Urothelium cell line (cell line): ENCODE measurements around the gene CCDC9B.

Experiments used
- DNase-seq: peaks from one replicate; pipeline ENCODE4 v3.0.0; 2011; ENCODE audit warnings: low spot score, mixed read lengths
- FAIRE-seq: peaks from 2 replicates; lab custom pipeline; 2011; peaks lifted over from hg19 to GRCh38; lab: Jason Lieb, UNC

CCDC9B gene

DNA sequence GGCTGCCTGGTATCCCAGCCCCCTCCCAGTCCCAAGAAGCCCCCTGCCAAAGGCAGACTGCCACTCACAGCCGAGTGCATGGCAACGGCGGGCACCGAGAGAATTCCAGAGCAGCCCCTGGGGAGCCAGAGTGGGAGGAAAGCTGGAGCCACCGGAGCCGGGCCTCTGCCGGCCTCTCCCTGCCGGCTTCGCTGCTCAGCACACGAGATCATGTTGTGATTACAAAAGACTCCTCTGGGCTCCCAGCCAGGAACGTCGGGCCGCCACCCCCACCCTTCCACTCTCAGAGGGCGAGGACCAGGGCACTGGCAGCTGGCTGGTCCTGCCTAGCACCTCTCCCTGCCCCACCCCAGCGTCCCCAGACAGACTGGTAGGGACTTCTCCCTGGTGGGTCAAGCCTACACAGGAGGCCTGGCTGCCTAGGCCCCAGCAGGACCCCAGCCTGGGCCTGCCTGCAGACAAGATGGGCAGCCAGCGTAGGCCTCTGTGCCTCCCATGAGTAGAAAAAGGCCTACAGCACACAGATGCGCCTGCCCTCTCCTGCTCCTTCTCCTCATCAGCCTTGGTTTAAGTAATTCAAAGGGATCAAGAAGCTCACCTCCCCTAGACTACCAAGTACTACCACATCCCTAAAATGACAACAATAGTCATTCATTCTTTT is at the start of gene CCDC9B:
TSS of gene CCDC9B (minus strand) at position 200 of the 661 bp plus-strand sequence. CDS start at position 80, 120 bp downstream.
- FAIRE-seq (peak; percentile 56), DNase-seq (peak; percentile 87)

DNA sequence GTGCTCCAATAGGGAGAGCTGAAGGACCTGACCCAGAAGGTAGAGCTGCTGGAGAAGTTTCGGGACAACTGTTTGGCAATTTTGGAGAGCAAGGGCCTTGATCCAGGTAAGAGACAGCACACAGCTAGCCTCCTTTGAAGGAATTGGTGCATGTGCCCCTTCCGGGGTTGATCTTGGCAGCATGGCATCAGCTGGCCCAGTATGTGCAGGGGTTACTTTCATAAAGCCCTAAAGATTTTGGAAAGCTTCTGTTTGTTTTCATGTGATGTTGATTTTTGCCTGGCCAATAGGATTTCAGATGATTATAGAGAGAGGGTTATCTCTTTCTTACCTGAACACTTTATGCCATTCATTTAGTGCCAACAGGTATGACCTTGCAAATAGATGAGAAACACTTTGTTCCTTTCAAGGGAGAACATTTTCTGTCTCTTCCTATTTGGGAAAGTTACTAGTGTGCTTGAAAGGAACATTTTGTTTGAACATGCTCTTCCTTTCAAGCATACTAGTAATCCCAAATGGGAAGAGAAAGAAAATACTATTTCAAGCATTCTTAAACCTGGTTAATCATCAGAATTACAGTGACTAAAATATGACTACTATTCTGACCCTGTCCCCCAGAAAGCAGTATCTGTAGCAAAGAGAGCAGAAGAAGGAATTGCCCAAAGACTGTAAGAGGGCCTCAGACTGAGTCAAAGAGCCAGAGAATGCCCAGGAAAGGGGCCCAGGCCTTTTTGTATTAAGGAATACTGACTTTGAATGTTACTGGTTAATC is 49.3 kb upstream of the CCDC9B start:
- no peak for FAIRE-seq
- DNase-seq = no peak

DNA sequence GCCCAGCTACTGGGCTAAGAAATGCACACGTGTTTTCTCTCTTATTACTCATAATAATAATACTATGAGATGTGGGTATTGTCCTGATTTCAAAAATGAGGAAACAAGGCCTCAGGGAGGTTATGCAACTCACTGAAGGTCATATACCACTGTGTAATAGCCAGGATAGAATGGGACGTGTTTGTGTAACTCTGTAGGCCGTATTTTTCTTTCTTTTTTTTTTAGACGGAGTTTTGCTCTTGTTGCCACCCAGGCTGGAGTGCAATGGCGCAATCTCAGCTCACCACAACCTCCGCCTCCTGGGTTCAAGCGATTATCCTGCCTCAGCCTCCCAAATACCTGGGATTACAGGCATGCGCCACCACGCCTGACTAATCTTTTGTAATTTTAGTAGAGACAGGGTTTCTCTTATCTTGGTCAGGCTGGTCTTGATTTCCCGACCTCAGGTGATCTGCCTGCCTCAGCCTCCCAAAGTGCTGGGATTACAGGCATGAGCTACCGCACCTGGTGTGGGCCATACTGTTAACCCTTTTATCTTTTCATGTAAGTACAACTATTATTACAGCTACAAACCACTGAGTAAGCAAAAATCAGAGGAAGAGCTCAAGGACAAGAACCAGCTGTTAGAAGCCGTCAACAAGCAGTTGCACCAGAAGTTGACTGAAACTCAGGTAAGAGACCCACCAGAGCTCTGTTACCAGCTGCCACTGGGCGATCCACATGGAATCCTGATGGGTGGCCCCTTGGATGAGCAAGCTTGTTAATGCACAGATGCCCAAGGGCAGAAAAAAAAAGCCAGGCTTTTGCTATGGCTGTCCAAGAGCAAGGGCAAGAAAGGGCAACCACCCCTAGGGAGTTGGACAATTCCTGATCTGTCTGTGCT is 48.4 kb upstream of the CCDC9B start:
- no peak for DNase-seq
- no peak for FAIRE-seq

GRCh38 chr15:40386480-40386879 is 45.7 kb upstream of the CCDC9B start:
- FAIRE-seq = no peak
- DNase-seq = no peak

DNA sequence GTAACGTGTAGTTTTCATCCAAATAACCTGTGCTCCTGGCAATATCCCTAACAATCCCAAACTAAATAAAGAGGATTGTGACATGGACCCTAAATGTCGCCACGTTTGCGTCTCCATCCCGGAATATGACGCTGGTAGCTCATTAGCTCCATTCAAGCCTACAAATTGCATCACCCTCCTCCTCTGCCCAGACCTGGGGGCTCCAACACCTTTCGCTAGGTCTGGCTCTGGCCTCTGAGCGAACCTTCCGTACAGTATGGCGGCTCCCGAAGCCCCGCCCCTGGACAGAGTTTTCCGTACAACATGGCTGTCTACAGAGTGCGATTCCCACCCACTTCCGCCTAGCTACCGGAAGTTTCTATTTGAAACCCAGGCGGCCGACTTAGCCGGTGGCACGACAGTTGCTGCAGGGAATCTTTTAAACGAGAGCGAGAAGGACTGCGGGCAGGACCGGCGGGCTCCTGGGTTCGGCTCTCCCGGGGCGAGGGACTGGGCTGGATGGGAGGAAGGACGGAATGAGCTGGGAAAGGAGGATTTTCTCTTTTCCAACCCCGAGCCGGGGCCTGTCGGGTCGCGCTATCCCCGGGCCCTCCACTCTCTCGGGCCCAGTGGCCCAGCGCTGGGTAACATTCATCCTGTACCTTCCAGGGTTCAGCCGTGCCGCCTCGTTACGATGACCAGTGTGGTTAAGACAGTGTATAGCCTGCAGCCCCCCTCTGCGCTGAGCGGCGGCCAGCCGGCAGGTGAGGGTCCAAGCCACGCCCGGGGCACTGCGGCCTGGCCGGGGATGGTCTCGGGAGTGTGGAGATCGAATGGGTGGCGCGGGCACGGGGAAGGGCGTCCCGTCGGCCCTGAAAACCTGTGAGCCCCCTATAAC is 42.1 kb upstream of the CCDC9B start, which contains the start of gene KNSTRN:
TSS of gene KNSTRN (plus strand) at position 142 of the 877 bp plus-strand sequence. CDS start at position 257, 115 bp downstream.
- FAIRE-seq (no peak), DNase-seq (peak; percentile 95)

DNA sequence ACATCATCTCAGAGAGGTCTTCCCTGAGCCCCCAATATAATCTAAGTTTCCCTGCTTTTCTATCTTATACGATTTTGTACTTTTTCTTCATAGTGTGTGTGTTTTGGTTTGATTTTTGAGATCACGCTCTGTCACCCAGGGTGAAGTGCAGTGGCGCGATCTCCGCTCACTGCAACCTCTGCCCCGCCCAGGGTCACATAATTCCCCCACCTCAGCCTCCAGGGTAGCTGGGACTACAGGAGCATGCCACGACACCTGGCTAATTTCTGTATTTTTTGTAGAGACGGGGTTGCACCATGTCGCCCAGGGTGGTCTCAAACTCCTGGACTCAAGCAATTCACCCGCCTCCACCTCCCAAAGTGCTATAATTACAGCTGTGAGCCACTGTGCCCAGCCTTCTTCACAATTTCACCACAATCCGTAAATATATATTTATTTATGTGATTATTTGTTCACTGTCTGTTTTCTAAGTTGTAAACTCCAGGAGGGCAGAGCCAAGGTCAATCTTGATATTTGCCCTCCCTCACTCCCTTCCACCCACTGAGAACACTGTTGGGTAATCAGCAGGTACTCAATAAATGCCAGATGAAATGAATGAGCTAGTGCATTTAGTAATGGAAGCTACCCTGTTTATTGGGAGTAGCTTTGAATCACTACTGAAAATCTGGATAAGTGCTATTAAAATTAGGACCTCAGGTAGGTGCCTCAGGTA is 41.2 kb upstream of the CCDC9B start:
- DNase-seq (no peak), FAIRE-seq (no peak)

DNA sequence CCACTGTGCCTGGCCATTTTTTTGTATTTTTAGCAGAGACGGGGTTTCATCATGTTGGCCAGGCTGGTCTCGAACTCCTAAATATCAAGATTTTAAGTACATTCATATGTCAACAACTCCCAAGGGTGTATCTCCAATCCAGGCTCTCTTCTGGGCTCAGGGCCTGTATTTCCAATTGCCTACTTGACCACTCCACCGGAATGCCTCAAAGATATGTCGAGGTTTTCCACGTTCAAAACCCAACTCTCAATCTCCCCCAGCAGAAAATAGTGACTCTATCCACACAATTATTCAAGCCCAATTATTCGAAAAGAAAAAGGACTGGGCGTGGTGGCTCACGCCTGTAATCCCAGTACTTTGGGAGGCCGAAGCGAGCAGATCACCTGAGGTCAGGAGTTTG is 39.9 kb upstream of the CCDC9B start:
- no peak for DNase-seq
- no peak for FAIRE-seq

GRCh38 chr15:40379853-40380252 is 39.1 kb upstream of the CCDC9B start:
- peak; percentile 81 for DNase-seq
- FAIRE-seq = peak; percentile 40

DNA sequence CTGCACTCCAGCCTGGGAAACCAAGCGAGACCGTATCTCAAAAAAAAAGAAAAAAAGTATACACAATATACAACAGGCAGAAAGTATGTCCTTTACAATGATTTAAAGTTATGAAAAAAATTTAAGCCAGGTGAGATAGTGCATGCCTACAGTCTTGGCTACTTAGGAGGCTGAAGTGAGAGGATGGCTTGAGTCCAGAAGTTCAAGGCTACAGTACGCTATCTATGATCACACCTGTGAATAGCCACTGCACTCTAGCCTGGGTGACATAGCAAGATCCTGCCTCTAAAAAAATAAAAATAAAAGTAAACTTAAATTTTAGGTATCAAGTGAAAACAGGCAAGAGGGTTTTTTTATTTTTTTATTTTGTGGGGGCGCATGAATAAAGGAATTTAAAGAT is 38.6 kb upstream of the CCDC9B start:
- DNase-seq = no peak

GRCh38 chr15:40377606-40378005 is 36.9 kb upstream of the CCDC9B start:
- FAIRE-seq = no peak
- no peak for DNase-seq

More for the DNA sequence above, 38.6 kb upstream of the CCDC9B start:
- FAIRE-seq = no peak

DNA sequence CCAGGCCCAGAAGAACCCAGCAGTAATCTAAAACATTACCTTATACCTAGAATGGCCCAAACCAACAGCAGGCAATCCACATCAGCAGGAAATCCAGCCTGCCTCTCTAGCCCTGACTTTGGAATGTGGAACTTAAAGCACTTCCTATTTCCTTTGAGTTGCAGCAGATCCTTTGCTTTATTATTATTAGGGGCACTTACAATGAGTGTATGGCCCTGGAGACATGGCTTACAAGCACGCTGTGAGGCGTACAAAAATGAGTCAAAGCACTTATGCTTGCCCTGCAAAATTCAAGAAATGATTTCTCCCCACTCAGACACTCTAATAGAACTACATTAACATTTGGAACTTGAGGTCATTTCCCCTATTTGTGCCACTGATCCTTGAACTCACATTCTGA is 32.2 kb upstream of the CCDC9B start:
- FAIRE-seq = no peak
- DNase-seq = no peak

DNA sequence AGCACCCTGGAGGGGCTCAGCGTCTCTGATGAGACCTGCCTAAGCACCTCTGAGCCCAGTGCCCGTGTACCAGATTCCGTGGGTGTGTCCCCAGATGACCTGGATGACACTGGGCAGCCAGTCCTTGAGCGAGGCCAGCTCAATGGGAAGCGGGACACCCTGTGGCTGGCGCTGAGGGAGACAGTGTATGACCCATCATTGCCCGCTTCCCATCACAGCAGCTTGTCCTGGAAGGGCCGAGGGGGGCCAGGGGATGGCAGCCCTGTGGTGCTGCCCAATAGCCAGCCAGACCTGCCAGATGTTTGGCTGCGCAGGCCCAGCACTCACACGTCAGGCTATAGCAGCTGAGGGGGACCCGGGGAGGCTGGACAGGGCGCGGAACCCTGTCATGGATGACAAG is 29.2 kb upstream of the CCDC9B start:
- FAIRE-seq (no peak), DNase-seq (no peak)

DNA sequence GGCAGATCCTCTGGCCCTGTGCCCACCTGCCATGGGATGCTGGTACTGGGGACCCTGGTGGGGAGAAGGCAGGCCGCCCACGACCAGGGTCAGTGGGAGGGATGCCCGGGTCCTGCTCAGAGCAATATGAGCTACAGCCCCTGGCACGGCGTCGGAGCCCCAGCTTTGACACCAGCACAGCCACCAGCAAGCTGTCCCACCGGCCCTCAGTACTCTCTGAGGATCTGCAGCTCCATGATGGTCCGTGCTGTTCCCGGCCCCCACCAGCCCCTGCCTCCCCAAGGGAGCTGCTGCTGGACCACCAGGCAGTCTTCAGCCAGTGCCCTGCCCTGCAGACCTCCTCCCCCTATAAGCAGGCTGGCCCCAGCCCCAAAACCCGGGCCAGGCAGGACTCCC is 28.7 kb upstream of the CCDC9B start:
- DNase-seq (no peak), FAIRE-seq (no peak)

DNA sequence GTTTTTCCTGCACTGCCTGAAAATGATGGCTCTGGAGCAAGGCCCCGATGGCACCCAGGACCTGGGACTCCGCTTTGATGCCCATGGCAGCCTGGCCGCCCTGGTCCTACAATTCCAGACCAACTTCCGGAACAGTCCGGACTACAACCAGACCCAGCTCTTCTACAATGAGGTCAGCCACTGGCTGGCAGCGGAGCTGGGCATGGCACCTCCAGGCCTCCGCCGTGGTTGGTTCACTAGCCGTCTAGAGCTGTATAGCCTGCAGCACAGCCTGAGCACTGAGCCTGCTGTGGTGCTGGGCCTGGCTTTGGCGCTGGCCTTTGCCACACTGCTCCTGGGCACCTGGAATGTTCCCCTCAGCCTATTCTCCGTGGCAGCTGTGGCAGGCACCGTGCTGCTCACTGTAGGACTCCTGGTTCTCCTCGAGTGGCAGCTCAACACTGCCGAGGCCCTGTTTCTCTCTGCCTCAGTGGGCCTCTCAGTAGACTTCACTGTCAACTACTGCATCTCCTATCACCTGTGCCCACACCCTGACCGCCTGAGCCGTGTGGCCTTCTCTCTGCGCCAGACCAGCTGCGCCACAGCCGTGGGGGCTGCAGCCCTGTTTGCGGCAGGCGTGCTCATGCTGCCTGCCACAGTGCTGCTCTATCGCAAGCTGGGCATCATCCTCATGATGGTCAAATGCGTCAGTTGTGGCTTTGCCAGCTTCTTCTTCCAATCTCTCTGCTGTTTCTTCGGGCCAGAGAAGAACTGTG is 28.2 kb upstream of the CCDC9B start:
- FAIRE-seq = no peak
- no peak for DNase-seq

DNA sequence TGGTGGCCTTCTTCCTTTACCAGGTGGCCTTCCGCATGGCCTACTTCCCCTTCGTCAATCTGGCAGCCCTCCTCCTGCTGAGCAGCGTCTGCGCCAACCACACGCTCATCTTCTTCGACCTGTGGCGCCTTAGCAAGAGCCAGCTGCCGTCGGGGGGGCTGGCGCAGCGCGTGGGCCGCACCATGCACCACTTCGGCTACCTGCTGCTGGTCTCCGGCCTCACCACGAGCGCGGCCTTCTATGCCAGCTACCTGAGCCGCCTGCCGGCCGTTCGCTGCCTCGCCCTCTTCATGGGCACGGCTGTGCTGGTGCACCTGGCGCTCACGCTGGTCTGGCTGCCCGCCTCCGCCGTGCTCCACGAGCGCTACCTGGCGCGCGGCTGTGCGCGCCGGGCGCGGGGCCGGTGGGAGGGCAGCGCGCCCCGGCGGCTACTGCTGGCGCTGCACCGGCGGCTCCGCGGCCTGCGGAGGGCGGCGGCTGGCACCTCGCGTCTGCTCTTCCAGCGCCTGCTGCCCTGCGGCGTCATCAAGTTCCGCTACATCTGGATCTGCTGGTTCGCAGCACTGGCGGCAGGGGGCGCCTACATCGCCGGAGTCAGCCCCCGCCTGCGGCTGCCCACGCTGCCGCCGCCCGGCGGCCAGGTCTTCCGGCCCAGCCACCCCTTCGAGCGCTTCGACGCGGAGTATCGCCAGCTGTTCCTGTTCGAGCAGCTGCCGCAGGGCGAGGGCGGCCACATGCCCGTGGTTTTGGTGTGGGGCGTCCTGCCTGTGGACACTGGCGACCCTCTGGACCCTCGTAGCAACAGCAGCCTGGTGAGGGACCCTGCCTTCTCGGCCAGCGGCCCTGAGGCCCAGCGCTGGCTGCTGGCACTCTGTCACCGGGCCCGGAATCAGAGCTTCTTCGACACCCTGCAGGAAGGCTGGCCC is 27.2 kb upstream of the CCDC9B start:
- FAIRE-seq (no peak), DNase-seq (no peak)

GRCh38 chr15:40367371-40367685 is 26.6 kb upstream of the CCDC9B start:
- DNase-seq (no peak), FAIRE-seq (no peak)

- DNase-seq = no peak
- no peak for FAIRE-seq
Measured at GRCh38 chr15:40366457-40367370, 26.0 kb upstream of the CCDC9B start.
